ENCODE measurements around the gene ASGR2.

GRCh38 chr17:7068268-7068667 lies 46.4 kb downstream of the ASGR2 start:
- TF ChIP-seq POLR2AphosphoS5 (IDR thresholded peaks at IDR 0.05) = no peak
- no peak for TF ChIP-seq POLR2A (IDR thresholded peaks at IDR 0.05)
- TF ChIP-seq, protein P1, sequence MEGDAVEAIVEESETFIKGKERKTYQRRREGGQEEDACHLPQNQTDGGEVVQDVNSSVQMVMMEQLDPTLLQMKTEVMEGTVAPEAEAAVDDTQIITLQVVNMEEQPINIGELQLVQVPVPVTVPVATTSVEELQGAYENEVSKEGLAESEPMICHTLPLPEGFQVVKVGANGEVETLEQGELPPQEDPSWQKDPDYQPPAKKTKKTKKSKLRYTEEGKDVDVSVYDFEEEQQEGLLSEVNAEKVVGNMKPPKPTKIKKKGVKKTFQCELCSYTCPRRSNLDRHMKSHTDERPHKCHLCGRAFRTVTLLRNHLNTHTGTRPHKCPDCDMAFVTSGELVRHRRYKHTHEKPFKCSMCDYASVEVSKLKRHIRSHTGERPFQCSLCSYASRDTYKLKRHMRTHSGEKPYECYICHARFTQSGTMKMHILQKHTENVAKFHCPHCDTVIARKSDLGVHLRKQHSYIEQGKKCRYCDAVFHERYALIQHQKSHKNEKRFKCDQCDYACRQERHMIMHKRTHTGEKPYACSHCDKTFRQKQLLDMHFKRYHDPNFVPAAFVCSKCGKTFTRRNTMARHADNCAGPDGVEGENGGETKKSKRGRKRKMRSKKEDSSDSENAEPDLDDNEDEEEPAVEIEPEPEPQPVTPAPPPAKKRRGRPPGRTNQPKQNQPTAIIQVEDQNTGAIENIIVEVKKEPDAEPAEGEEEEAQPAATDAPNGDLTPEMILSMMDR (IDR thresholded peaks at IDR 0.05) = no peak
- no peak for TF ChIP-seq EP300 (IDR thresholded peaks at IDR 0.05)
